GM19023 (cell line): ENCODE results near the gene WNT3.
"Not testable (repeated sequence)": the region's sequence is repeated elsewhere in the genome, so short reads cannot be mapped to it uniquely, and the experiment has no call there.

Source experiments
- ATAC-seq: cut with Tn5 transposase; IDR thresholded peaks from one replicate; pipeline ENCODE4 v1.9.1; 2021; ENCODE audit warnings: mild to moderate bottlenecking, moderate library complexity; ENCODE audit not compliant: unreplicated experiment

The WNT3 gene

DNA sequence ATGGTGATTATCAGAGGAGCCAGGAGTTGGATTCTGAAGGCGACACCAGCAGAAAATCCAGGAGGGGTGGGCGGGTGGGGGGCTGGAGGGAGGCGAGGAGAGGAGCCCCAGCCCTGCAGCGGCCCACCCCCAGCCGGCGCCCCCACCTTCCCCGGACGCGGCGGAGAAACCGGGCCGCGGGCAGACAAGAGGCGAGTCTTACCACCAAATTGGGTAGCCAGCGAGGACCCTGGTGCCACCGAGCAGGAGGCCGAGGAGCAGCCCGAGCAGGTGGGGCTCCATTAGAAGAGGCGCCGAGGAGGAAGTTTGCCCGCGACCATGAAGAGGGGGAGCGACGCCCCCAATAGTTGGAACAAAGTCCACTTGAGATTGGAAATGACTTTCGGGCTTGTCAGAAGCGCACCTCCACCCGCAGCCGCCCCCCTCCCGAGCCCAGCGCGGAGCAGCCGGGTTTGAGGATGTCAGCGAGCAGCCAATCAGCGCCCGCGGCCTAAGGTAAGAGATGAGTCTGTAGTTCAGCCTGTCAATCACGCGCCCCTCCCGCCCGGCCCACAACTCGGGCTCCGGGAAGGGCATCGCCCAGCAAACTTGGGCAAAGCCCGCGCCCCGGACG lies at the start of gene WNT3:
Gene WNT3, minus strand, starts transcription at position 377 of the 613 bp plus-strand sequence. Its CDS starts 95 bp downstream, at position 282.
- ATAC-seq: no peak

DNA sequence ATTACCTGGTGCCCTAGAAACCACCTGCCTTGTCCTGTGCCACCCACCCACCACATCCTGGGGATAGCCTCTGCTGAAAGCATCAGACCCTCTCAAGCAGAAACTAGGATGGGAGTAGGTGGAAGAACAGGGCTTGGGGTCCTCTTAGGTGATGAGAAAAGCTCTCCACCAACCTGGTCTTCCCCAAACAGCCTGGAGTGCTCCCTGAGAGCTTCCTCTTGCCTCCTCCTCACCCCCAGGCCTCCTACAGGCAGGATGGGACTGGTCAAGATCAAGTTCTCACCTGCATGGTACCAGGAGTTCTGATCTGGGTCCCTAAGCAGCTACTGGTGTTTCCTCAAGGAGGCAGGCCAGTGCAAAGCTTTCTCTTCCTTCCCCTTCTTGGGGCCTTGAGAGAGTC lies 48.3 kb upstream of the WNT3 start:
- no peak for ATAC-seq

DNA sequence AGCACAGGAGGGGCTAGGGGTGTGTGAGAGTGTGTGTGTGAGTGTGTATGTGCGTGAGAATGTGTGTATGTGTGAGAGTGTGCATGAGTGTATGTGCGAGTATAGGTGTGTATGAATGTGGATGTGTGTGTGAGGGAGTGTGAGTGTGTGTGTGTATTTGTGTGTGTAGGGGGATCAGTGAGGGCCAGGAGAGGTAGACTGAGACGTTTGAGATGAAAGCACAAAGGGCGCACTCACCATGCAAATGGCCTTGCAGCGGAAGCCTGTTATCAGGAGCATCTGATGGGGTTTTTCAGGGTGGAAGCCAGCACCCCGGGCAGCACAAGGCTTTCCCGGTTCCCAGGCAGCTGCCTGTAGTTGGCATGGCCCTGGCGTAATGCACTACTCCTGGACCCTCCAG lies 47.8 kb upstream of the WNT3 start:
- ATAC-seq: no peak

DNA sequence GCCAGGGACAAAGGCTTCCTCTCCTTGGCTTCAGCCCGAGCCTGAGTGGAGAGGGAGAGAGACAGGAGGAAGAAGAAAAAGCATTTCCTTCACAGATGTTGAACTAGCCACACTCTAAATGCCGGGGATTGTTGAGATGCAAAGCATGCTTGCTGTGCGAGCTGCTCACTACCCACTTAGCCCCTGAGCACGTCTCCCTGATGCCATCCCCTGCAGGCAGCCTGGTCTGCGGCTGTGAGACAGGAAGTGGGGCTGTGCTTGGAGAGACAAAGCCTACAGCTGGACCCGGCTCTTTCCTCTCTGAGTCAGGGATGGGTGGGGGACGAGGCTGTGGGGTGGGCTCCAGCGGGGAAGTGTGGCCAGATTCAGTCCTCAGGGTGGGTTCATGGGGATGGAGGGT lies 46.6 kb upstream of the WNT3 start:
- ATAC-seq: no peak

GRCh38 chr17:46863383-46864121 lies 45.1 kb upstream of the WNT3 start:
- ATAC-seq: no peak

GRCh38 chr17:46862949-46863348 lies 44.5 kb upstream of the WNT3 start:
- no peak for ATAC-seq

DNA sequence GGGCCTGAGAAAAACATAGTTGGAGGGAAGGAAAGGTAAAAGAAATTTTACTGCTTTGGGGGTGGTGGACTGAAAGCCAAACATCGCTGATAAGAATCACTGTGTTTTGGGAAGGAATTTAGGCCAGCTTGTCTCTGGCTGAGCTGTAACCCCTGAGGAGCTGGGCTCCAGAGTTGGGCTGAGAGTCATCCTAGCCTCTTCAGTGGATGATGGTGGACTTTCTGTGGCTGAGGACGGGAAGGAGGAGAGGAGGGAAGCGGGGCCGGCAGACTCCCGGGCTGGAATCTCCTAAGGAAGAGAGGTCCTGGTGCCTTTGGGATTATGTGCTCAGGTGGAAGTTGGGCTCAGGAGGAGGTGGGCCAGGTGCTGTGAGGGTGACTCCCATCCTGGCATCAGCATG lies 41.5 kb upstream of the WNT3 start:
- no peak for ATAC-seq

DNA sequence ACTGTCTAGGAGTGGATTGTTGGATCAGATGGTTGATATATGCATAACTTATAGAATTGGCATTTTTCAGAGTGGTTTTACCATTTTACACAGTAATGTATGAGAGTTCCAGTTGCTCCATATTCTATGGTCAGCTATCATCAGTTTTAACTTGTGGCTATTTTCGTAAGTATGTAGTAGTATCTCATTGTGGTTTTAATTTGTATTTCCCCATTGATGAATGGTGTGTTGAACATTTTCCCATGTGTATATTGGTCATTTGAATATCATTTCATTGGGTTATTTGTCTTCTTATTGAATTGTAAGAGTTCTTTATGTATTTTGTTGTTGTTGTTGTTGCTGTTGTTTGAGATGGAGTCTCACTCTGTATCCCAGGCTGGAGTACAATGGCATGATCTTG lies 39.1 kb upstream of the WNT3 start:
- ATAC-seq: no peak

DNA sequence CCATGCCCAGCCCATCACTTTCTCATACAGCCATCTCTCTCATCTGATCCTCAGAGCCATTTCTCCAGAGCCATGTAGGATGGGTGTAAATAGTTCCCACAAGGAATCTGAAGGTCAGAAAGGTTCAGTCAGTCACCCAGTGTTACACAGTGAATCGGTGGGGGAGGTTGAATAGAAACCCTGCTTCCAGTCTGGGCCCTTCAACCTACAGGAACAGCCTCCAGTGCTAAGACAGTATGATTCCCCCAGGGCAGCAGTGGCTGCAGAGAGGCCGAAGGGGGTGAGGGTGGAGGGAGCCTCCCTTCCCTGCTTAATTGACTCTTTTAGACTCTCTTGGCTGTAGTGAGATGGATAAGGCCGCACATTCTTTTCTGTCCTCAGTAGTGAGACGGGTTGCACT lies 36.5 kb upstream of the WNT3 start:
- ATAC-seq: no peak

DNA sequence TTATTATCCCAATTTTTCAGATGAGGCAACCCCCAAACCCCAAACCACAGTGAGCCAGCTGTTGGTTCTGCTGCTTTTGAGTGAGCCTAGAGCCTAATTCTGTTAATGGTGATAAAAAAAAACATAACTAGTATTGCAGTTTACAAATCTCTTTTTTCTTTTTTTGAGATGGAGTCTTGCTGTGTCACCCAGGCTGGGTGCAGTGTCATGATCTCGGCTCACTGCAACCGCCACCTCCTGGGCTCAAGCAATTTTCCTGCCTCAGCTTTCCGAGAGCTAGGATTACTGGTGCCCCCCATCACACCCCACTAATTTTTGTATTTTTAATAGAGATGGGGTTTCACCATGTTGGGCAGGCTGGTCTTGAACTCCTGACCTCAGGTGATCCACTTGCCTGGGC lies 36.0 kb upstream of the WNT3 start:
- ATAC-seq: no peak

DNA sequence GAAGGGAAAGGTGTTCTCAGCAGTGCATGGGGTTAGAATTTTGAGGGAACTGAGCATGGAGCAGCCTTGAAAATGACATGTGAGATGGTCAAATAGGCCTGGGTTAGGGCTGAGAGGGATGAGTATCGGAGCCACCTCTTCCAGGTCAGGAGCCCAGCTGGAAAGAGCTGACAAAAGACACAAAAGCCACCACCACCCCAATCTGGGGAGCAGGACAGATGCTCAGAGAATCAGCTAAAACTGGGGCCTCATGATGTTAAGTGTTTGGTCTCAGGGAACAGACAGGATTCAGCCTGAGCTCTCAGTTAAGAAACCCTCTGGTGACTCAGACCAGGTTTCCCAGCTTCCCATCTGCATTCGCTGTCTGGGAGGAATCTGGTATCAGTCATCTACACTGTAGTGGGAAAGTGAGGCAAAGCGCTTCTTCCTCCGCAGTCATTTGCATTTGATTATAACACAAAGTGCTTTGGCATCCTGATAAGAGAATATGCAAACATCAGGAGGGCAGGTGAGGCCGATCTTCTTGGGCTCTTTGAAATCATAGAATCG lies 35.5 kb upstream of the WNT3 start:
- ATAC-seq: no peak

DNA sequence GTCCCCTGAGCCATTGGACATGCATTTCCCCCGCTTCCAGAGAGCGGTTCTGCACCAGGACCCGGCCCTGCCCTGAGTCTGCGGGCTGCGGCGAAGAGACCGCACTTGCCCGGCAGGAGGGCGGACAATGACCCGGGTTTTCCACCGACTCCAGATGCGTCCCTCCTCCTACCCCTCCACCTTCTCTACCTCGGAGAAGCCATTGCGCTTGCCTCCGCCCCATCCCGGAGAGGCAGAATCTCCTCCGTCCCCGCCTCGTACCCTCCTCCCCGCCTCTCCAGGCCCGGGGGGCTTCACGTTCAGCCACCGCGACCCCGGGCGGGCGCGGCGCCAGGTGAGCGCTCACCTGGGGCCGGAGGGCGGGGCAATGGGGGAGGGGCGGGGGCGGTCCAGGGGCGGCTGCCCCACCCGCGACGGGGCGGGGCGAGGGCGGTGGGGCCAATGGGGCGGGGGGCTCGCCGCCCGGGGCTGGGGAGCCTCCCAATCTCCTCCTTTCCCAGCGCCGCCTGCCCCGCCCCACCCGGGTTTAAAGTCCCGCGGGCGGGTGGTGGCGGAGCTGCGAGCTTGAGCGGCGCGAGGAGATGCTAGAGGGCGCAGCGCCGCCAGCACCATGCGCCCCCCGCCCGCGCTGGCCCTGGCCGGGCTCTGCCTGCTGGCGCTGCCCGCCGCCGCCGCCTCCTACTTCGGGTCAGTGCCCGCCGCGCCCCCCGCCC lies 32.7 kb upstream of the WNT3 start, which contains the start of gene WNT9B:
Gene WNT9B, plus strand, starts transcription at position 555 of the 713 bp plus-strand sequence. Its CDS starts 56 bp downstream, at position 611.
- no peak for ATAC-seq

DNA sequence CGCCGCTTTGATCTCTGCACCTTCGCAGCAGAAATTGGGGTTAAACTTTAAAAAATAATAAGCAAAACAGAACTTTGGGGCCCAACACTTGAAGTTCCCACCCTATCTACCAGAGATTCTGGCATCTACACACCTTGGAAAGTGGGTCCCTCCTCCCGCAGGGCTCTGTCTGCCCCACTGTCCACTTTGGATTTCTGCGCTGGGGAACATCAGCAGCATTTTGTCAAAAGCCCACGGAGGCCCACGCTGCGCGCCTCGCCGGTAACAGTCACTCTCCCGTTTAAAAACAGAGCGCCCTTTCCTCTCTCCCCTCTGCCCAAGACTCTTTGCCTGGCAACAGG lies 32.2 kb upstream of the WNT3 start:
- no peak for ATAC-seq

DNA sequence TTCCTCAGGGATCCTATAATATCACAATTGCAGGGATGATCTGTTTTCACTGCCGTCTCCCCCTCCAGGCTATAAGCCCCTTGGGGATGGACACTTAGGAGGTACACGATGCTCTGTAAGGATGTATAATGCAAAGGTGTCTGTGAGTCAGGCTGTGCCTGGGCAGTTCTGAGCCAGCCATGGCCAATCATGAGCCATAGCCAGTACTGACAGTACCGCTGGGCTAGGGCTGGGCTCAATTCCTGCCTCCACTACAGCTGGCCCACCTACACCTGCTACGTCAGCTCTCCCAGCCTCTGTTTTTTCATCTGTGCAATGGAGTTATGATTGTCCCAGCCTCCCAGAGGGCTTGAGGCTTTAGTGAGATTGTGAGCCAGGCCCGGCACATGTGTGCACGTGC lies 30.0 kb upstream of the WNT3 start:
- ATAC-seq: no peak

- no peak for ATAC-seq
These were observed 29.0 kb upstream of the WNT3 start for GRCh38 chr17:46847204-46848191.

- no peak for ATAC-seq
These were observed 24.3 kb upstream of the WNT3 start for GRCh38 chr17:46842835-46843234.

- no peak for ATAC-seq
These were observed 23.3 kb upstream of the WNT3 start for GRCh38 chr17:46841561-46842379.

- ATAC-seq: not testable (repeated sequence)
These were observed 22.1 kb upstream of the WNT3 start for GRCh38 chr17:46840596-46840995.

GRCh38 chr17:46839211-46839610 lies 20.7 kb upstream of the WNT3 start:
- no peak for ATAC-seq

DNA sequence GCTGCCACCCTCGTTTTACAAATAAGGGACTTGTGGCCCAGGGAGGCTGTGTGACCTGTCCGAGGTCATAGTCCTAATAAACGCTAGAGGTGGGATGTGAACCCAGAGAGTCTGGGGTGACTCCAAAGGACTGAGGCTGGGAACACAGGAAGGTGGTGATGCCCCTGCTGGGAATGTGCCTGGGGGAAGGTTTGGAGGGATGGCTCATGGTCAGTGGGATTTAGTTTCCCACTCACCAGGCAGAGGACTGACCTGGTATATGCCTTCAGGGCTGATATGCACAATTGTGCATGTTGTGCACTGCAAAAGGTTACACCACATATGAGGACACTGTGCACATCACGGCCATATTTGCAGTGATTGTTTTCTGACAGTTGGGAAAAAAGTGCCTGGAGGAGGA lies 19.0 kb upstream of the WNT3 start:
- ATAC-seq: no peak
